K562 (cell line): ENCODE data around the gene RNU5D-1. TPM values are rescaled to one million over a fixed set of nuclear protein-coding genes. Genes with fewer than 3 reads are reported as not detected.
A peak's percentile ranks its signal among the peaks of the same experiment; 100 is the strongest.

Experiments
- BCL6 ChIP-seq: fragments of 250-450 bp; sonication (Bioruptor Pico); IDR thresholded peaks from 2 replicates; pipeline ENCODE4 v1.4.0; 2020
- BDP1 ChIP-seq: IDR thresholded peaks from 3 replicates; pipeline ENCODE4 v1.6.1; 2011; ENCODE audit not compliant: insufficient read length, insufficient read depth
- CBFA2T3 ChIP-seq: fragments of 450-650 bp; IDR thresholded peaks from 2 replicates; pipeline ENCODE4 v1.6.1; 2017
- CHCHD3 ChIP-seq: fragments of 250-450 bp; sonication (Bioruptor Pico); IDR thresholded peaks from 2 replicates; pipeline ENCODE4 v2.1.2; 2022; ENCODE audit warnings: mild to moderate bottlenecking
- DNMT1 ChIP-seq: fragments of 450-650 bp; IDR thresholded peaks from 2 replicates; pipeline ENCODE4 v1.6.1; 2016; ENCODE audit warnings: antibody characterized with exemption, mild to moderate bottlenecking
- GABPA ChIP-seq: fragments of 200-800 bp; sonication (Bioruptor generic); conservative IDR thresholded peaks from 2 replicates; pipeline ENCODE4 v1.6.1; 2016; ENCODE audit warnings: low read depth, missing genetic modification characterization, missing compliant biosample characterization
- NCOA1 ChIP-seq: fragments of 450-650 bp; IDR thresholded peaks from 2 replicates; pipeline ENCODE4 v1.6.1; 2016; ENCODE audit warnings: low read depth
- NFE2L1 ChIP-seq: fragments of 450-650 bp; IDR thresholded peaks from 2 replicates; pipeline ENCODE4 v1.6.1; 2016; ENCODE audit warnings: missing genetic modification characterization, low read depth, mild to moderate bottlenecking, missing compliant biosample characterization, moderate library complexity, borderline replicate concordance
- POLR2AphosphoS2 ChIP-seq: IDR thresholded peaks from 2 replicates; pipeline ENCODE4 v1.6.1; 2012; ENCODE audit warnings: low read length, improper control_type of control experiment
- RBM14 ChIP-seq: fragments of 200-400 bp; formaldehyde crosslinking; IDR thresholded peaks from 2 replicates; pipeline ENCODE4 v1.6.1; 2018; ENCODE audit warnings: low read depth, mild to moderate bottlenecking, low read length, moderate library complexity, borderline replicate concordance; ENCODE audit not compliant: insufficient read depth
- SAFB ChIP-seq: fragments of 200-400 bp; formaldehyde crosslinking; IDR thresholded peaks from 2 replicates; pipeline ENCODE4 v1.6.1; 2017; ENCODE audit warnings: low read depth, low read length, borderline replicate concordance
- SETDB1 ChIP-seq: IDR thresholded peaks from one replicate; pipeline ENCODE4 v1.6.1; 2012; ENCODE audit warnings: low read length, control low read depth, inconsistent platforms
- SRSF9 ChIP-seq: fragments of 200-400 bp; formaldehyde crosslinking; IDR thresholded peaks from 2 replicates; pipeline ENCODE4 v1.6.1; 2017; ENCODE audit warnings: low read depth, low read length, borderline replicate concordance
- ZNF124 ChIP-seq: sonication (generic); formaldehyde crosslinking; IDR thresholded peaks from 2 replicates; pipeline ENCODE4 v1.8.1; 2022; ENCODE audit warnings: missing genetic modification reagents
- ZNF175 ChIP-seq: fragments of 200-800 bp; sonication (Bioruptor generic); IDR thresholded peaks from 2 replicates; pipeline ENCODE4 v1.6.1; 2016; ENCODE audit warnings: low read depth, mild to moderate bottlenecking, missing genetic modification characterization, missing compliant biosample characterization
- ZNF217 ChIP-seq: sonication (generic); formaldehyde crosslinking; IDR thresholded peaks from 2 replicates; pipeline ENCODE4 v1.8.0; 2022; ENCODE audit warnings: mild to moderate bottlenecking, missing genetic modification reagents
- polyA plus RNA-seq, 8 experiments: library from polyadenylated mRNA; depleted of rRNA in 4 of 8; stranded (reverse) in 5 of 8; unstranded in 3 of 8; fragments of >200 nt; fragmentation: Nextera tagmentation in 2 of 8; fragmentation: Illumina TruSeq in 1 of 8; extraction: Ambion mirVana in 2 of 8; extraction: Trizol in 1 of 8; gene quantifications; 2 replicates each; pipeline versions ENCODE4 v1.2.1 to v1.2.3, GENCODE V29; 2011 to 2014; ENCODE audit warnings: inconsistent platforms in 1 of 8, missing spikeins in 1 of 8
- total RNA-seq, 7 experiments: library from RNA; depleted of rRNA in 6 of 7; stranded (reverse); fragments of >200 nt in 6 of 7; fragmentation: Illumina TruSeq in 2 of 7; extraction: Trizol in 2 of 7; gene quantifications; 2 replicates each; pipeline versions ENCODE4 v1.2.1 to v1.2.3, GENCODE V29; 2011 to 2021; ENCODE audit warnings: low replicate concordance in 1 of 7
- TF ChIP-seq, protein P1 (sequence below): fragments of 450-650 bp; IDR thresholded peaks from 2 replicates; pipeline ENCODE4 v1.7.0; 2016; ENCODE audit warnings: borderline replicate concordance
- TF ChIP-seq, protein P2 (sequence below): fragments of 200-800 bp; sonication (Bioruptor generic); IDR thresholded peaks from 2 replicates; pipeline ENCODE4 v1.6.1; 2017; ENCODE audit warnings: missing genetic modification characterization, missing compliant biosample characterization
- TF ChIP-seq, protein P3 (sequence below): fragments of 250-450 bp; sonication (Bioruptor Pico); IDR thresholded peaks from 2 replicates; pipeline ENCODE4 v1.8.0; 2021; ENCODE audit warnings: moderate library complexity, mild to moderate bottlenecking, inconsistent platforms
- TF ChIP-seq, protein P4 (sequence below): sonication (generic); formaldehyde crosslinking; IDR thresholded peaks from 2 replicates; pipeline ENCODE4 v1.4.0; 2020; ENCODE audit warnings: mild to moderate bottlenecking, missing genetic modification reagents
- TF ChIP-seq, protein P5 (sequence below): sonication (generic); formaldehyde crosslinking; IDR thresholded peaks from 2 replicates; pipeline ENCODE4 v1.8.1; 2023; ENCODE audit warnings: mild to moderate bottlenecking, missing genetic modification reagents

The RNU5D-1 gene
- total and polyA plus RNA-seq, 9 of the 15 experiments (the other 6 are each of a cell fraction or from before 2014, with no cell fraction given), result under 0.01 TPM; not detected in 8

DNA sequence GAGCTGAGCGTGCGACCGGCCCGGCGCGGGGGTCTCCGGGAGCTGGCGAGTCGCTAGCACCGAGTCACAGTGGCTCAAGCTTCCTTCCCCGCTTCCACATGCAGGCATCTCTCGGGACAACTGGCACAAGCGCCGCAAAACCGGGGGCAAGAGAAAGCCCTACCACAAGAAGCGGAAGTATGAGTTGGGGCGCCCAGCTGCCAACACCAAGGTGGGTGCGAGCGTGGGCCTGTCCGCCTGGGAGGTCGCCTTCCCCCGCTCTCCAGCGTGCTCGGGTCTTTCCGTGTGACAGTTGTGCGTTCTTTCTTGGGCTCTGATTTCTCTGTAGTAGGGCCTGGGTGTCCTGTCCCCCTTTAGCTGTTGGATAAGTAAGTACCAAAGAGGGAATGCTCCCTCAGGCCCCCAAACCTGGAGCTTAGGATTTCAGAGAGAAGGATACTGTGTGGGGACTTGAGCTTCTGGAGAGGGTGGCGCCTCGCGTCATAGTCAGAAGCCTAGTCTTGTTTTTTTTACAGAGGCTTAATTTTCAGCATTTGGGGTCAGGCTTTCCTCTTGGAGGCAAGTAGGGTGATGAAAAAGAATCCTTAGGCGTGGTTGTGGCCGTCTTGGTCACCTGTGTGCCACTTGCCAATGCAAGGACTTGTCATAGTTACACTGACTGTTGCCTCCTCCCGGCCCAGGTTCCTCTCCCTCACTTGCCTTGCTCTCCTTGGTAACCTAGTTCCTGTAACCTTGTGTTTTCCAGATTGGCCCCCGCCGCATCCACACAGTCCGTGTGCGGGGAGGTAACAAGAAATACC lies 45.2 kb upstream of the RNU5D-1 start (continued):
- TF ChIP-seq, protein P1, sequence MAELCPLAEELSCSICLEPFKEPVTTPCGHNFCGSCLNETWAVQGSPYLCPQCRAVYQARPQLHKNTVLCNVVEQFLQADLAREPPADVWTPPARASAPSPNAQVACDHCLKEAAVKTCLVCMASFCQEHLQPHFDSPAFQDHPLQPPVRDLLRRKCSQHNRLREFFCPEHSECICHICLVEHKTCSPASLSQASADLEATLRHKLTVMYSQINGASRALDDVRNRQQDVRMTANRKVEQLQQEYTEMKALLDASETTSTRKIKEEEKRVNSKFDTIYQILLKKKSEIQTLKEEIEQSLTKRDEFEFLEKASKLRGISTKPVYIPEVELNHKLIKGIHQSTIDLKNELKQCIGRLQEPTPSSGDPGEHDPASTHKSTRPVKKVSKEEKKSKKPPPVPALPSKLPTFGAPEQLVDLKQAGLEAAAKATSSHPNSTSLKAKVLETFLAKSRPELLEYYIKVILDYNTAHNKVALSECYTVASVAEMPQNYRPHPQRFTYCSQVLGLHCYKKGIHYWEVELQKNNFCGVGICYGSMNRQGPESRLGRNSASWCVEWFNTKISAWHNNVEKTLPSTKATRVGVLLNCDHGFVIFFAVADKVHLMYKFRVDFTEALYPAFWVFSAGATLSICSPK, result peak; percentile 31; the same call in 1 of the 2 replicates
- no peak for TF ChIP-seq BCL6
- no peak; the same call in 1 of the 2 replicates for TF ChIP-seq ZNF124 (CRISPR knock-in tag)
- TF ChIP-seq, protein P2, sequence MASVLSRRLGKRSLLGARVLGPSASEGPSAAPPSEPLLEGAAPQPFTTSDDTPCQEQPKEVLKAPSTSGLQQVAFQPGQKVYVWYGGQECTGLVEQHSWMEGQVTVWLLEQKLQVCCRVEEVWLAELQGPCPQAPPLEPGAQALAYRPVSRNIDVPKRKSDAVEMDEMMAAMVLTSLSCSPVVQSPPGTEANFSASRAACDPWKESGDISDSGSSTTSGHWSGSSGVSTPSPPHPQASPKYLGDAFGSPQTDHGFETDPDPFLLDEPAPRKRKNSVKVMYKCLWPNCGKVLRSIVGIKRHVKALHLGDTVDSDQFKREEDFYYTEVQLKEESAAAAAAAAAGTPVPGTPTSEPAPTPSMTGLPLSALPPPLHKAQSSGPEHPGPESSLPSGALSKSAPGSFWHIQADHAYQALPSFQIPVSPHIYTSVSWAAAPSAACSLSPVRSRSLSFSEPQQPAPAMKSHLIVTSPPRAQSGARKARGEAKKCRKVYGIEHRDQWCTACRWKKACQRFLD, result peak; percentile 34
- TF ChIP-seq, protein P3, sequence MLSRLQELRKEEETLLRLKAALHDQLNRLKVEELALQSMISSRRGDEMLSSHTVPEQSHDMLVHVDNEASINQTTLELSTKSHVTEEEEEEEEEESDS (CRISPR knock-in tag), result no peak
- no peak for TF ChIP-seq ZNF217 (CRISPR knock-in tag)
- TF ChIP-seq POLR2AphosphoS2, result no peak
- TF ChIP-seq SAFB, result no peak
- no peak; the same call in 1 of the 2 replicates for TF ChIP-seq GABPA (tag)
- TF ChIP-seq ZNF175 (CRISPR knock-in tag), result 0 out of 2 replicates have a peak, but pooled peaks have one; percentile 41
- no peak for TF ChIP-seq DNMT1
- TF ChIP-seq NCOA1, result no peak
- TF ChIP-seq RBM14, result 0 out of 2 replicates have a peak, but pooled peaks have one; percentile 94
- no peak for TF ChIP-seq SRSF9
- TF ChIP-seq, protein P4, sequence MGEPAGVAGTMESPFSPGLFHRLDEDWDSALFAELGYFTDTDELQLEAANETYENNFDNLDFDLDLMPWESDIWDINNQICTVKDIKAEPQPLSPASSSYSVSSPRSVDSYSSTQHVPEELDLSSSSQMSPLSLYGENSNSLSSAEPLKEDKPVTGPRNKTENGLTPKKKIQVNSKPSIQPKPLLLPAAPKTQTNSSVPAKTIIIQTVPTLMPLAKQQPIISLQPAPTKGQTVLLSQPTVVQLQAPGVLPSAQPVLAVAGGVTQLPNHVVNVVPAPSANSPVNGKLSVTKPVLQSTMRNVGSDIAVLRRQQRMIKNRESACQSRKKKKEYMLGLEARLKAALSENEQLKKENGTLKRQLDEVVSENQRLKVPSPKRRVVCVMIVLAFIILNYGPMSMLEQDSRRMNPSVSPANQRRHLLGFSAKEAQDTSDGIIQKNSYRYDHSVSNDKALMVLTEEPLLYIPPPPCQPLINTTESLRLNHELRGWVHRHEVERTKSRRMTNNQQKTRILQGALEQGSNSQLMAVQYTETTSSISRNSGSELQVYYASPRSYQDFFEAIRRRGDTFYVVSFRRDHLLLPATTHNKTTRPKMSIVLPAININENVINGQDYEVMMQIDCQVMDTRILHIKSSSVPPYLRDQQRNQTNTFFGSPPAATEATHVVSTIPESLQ, result 0 out of 2 replicates have a peak, but pooled peaks have one; percentile 89
- no peak for TF ChIP-seq CHCHD3 (CRISPR knock-in tag)
- no peak for TF ChIP-seq CBFA2T3
- no peak for TF ChIP-seq NFE2L1 (tag)
- TF ChIP-seq BDP1, result no peak
- no peak for TF ChIP-seq SETDB1
- TF ChIP-seq, protein P5, sequence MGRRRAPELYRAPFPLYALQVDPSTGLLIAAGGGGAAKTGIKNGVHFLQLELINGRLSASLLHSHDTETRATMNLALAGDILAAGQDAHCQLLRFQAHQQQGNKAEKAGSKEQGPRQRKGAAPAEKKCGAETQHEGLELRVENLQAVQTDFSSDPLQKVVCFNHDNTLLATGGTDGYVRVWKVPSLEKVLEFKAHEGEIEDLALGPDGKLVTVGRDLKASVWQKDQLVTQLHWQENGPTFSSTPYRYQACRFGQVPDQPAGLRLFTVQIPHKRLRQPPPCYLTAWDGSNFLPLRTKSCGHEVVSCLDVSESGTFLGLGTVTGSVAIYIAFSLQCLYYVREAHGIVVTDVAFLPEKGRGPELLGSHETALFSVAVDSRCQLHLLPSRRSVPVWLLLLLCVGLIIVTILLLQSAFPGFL (CRISPR knock-in tag), result 0 out of 2 replicates have a peak, but pooled peaks have one; percentile 70
